Activated B cell treated with CpG ODN at 0.5 μM for 24 hours (primary cell): ENCODE measurements around the gene AGMO. TPM values are rescaled to one million over a fixed set of nuclear protein-coding genes. Genes with fewer than 3 reads are reported as not detected.

Experiments used
- ATAC-seq: fragments of 200-7000 bp; cut with Tn5 transposase; one replicate; pipeline ENCODE4 v1.10.0; 2021; ENCODE audit warnings: low read depth, mild to moderate bottlenecking, moderate library complexity
- CTCF ChIA-PET: fragments of 350-600 bp; sonication (Branson Sonifier 250); formaldehyde crosslinking; loops from one replicate; lab custom pipeline; 2021; ENCODE audit warnings: antibody characterized with exemption; lab: Charles Lee
- POLR2A ChIA-PET: fragments of 350-600 bp; sonication (Branson Sonifier 250); formaldehyde crosslinking; loops from one replicate; lab custom pipeline; 2021; ENCODE audit warnings: antibody characterized with exemption; lab: Charles Lee
- DNase-seq: peaks from one replicate; pipeline ENCODE4 v3.0.0; 2022
- H3K27ac Mint-ChIP-seq: one replicate; pipeline ENCODE4 v1.8.0; 2020; ENCODE audit warnings: mixed read lengths
- H3K27me3 Mint-ChIP-seq: one replicate; pipeline ENCODE4 v1.8.0; 2021; ENCODE audit warnings: mixed read lengths
- H3K36me3 Mint-ChIP-seq: one replicate; pipeline ENCODE4 v1.8.0; 2021; ENCODE audit warnings: low read depth, mixed read lengths
- H3K4me1 Mint-ChIP-seq: one replicate; pipeline ENCODE4 v1.8.0; 2021; ENCODE audit warnings: mixed read lengths
- H3K4me3 Mint-ChIP-seq: one replicate; pipeline ENCODE4 v1.8.0; 2020; ENCODE audit warnings: mild to moderate bottlenecking, mixed read lengths
- H3K9me3 Mint-ChIP-seq: one replicate; pipeline ENCODE4 v1.8.0; 2020; ENCODE audit warnings: mixed read lengths
- intact Hi-C: fragments of 100-400 bp; cut with micrococcal nuclease; formaldehyde crosslinking; loops from one replicate; pipeline ENCODE4 v1.15.1; 2024
- total RNA-seq: library from RNA; stranded (reverse); gene quantifications from 2 replicates; pipeline ENCODE4 v1.2.3, GENCODE V29; 2022
- TF ChIP-seq, protein P1 (sequence below): fragments of 200-600 bp; IDR thresholded peaks from one replicate; pipeline ENCODE4 v1.8.0; 2022; ENCODE audit warnings: antibody characterized with exemption, mild to moderate bottlenecking

AGMO gene
- total RNA-seq, 1 donor from 2014 or later = not detected

DNA sequence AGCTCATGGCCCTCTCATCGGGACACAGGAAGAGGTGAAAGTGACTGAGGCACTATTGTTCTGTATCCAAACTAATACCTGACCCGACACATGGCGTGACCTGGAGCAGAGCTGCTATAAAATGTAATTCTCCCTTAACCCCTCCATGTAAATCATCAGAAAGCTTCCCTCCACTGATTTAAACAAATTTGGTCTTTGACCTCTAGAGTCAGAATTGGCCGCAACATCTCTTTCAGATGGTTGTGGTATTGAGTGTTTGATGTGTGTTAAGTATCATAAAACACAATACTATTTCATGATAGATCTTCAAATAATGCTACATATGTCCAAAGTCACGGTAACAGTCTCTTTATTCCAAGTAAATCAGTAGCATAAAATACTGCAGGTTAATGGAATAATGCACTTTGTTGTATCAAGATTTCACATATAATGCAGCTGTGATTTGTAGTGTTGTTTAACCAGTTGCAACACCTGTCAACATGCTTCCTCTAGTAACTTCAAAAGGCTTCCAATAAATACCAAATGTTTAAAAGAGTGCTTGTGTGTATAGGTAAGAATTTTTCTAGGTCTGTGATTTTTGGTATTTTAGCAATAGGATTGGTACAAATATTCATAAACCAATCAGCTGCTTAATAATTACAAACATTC lies 144.3 kb downstream of the AGMO start:
- TF ChIP-seq, protein P1, sequence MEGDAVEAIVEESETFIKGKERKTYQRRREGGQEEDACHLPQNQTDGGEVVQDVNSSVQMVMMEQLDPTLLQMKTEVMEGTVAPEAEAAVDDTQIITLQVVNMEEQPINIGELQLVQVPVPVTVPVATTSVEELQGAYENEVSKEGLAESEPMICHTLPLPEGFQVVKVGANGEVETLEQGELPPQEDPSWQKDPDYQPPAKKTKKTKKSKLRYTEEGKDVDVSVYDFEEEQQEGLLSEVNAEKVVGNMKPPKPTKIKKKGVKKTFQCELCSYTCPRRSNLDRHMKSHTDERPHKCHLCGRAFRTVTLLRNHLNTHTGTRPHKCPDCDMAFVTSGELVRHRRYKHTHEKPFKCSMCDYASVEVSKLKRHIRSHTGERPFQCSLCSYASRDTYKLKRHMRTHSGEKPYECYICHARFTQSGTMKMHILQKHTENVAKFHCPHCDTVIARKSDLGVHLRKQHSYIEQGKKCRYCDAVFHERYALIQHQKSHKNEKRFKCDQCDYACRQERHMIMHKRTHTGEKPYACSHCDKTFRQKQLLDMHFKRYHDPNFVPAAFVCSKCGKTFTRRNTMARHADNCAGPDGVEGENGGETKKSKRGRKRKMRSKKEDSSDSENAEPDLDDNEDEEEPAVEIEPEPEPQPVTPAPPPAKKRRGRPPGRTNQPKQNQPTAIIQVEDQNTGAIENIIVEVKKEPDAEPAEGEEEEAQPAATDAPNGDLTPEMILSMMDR = no peak
- no peak overlapping the region for H3K27ac Mint-ChIP-seq
- ChIA-PET CTCF (no interaction called here), POLR2A (no interaction called here)
- no peak overlapping the region for H3K4me3 Mint-ChIP-seq
- H3K27me3 Mint-ChIP-seq = no peaks in the 10 kb centered on the region
- peaks cover 5% of the 10 kb centered on the region for H3K9me3 Mint-ChIP-seq
- ATAC-seq (no peak), DNase-seq (no peak)
- no peaks in the 10 kb centered on the region for H3K36me3 Mint-ChIP-seq
- H3K4me1 Mint-ChIP-seq = no peaks in the 10 kb centered on the region
- intact Hi-C loops = no loop called here

DNA sequence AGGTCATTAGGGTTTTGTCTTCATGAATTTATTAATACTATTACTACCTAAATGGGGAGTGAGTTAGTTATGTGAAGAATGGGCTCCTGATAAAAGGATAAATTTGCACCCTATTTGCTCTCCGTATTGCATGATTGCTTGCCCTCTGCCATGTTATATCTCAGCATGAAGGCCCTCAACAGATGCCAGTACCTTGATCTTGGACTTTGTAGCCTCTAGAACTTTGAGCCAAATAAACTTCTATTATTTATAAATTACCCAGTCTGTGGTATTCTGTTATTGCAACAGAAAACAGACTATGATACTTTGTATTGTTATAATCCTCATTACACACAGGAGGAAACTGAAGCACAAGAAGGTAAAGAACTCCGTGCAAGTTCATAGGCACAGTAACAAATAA lies 150.8 kb downstream of the AGMO start:
- no peaks in the 10 kb centered on the region for H3K36me3 Mint-ChIP-seq
- no peak for ATAC-seq
- TF ChIP-seq, protein P1 = no peak
- CTCF ChIA-PET = no interaction called here
- no peak overlapping the region for H3K4me3 Mint-ChIP-seq
- DNase-seq = no peak
- no peaks in the 10 kb centered on the region for H3K4me1 Mint-ChIP-seq
- H3K27ac Mint-ChIP-seq = no peak overlapping the region
- H3K27me3 Mint-ChIP-seq = no peaks in the 10 kb centered on the region
- POLR2A ChIA-PET = no interaction called here
- peaks cover 3% of the 10 kb centered on the region for H3K9me3 Mint-ChIP-seq
- intact Hi-C loops = no loop called here

DNA sequence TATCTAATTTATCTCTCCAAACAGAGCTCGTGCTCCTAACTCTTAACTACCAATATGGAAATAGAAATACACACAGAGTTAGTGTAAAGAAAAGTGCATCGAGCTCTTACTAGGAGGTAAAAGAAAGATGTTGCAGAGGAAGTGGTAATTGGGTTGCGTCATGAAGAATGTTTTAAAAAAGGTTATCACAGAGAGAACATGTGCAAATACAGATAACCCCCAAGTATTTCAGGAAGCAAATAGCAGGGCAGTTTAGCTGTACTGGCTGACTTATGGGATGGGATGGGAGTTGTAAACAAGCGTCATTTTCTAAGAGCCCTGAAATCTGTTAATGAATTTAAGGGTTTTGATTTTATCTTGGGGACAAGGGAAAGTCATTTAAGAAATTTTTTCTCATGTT lies 153.9 kb downstream of the AGMO start:
- TF ChIP-seq, protein P1 = no peak
- no peak for DNase-seq
- ChIA-PET POLR2A (no interaction called here), CTCF (no interaction called here)
- intact Hi-C loops = no loop called here
- Mint-ChIP-seq H3K4me3 (no peak overlapping the region), H3K9me3 (peaks cover 10% of the 10 kb centered on the region), H3K27me3 (no peaks in the 10 kb centered on the region), H3K36me3 (no peaks in the 10 kb centered on the region), H3K4me1 (no peaks in the 10 kb centered on the region), H3K27ac (no peak overlapping the region)
- ATAC-seq = no peak

DNA sequence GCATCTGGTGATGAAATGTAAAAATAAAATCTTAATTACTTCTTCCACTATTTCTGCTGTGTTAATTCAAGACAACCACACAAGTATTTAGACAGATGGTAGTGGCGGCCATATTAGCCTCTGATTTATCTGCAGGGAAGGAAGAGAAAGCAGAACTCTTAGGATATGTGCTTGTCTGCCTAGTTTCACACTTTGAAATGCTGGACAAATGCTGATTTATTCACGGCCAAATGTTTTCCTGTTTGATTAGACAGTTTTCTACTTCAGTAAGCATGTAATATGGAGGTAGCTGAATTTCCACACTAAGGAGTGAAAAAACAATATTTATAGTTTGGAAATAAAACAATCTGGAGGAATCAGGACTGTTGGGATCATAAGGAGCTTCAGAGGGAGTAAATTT lies 158.1 kb downstream of the AGMO start:
- CTCF ChIA-PET = no interaction called here
- H3K36me3 Mint-ChIP-seq = no peaks in the 10 kb centered on the region
- no peaks in the 10 kb centered on the region for H3K27me3 Mint-ChIP-seq
- intact Hi-C loops = no loop called here
- TF ChIP-seq, protein P1 = no peak
- no peak overlapping the region for H3K4me3 Mint-ChIP-seq
- POLR2A ChIA-PET = no interaction called here
- H3K9me3 Mint-ChIP-seq = peaks cover 7% of the 10 kb centered on the region
- H3K4me1 Mint-ChIP-seq = no peaks in the 10 kb centered on the region
- ATAC-seq (no peak), DNase-seq (no peak)
- no peak overlapping the region for H3K27ac Mint-ChIP-seq

DNA sequence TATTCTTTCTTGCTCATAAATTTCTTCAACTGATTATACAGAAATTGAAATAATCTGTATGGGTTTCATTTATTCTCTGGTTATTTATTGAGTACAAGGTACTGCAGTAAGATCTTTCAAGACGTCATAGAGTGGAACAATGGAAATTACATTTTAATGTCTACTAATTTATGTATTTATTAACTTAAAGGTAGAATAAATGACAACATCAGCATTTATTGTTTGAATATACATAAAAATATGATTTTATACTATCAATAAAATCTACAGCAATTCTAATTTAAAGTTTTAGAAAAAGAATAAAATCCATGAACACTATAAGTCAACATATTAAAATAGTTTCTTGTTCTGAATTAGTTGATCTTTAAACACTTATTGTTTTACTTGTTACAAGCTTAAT lies 158.5 kb downstream of the AGMO start:
- DNase-seq (no peak), ATAC-seq (no peak)
- TF ChIP-seq, protein P1 = no peak
- Mint-ChIP-seq H3K27me3 (no peaks in the 10 kb centered on the region), H3K4me3 (no peak overlapping the region), H3K36me3 (no peaks in the 10 kb centered on the region), H3K9me3 (peaks cover 7% of the 10 kb centered on the region), H3K4me1 (no peaks in the 10 kb centered on the region), H3K27ac (no peak overlapping the region)
- intact Hi-C loops = no loop called here
- POLR2A ChIA-PET = no interaction called here
- CTCF ChIA-PET = no interaction called here
